ENCODE data around the gene SCLY. TPM values are rescaled to one million over a fixed set of nuclear protein-coding genes. Genes with fewer than 3 reads are reported as not detected.
"Not testable (repeated sequence)": the region's sequence is repeated elsewhere in the genome, so short reads cannot be mapped to it uniquely, and the experiment has no call there.

The SCLY gene
- total and polyA plus RNA-seq, 8 donors, result 5.4 to 12.8 (median 11.4) TPM

GRCh38 chr2:238064376-238064775, 3.6 kb downstream of the SCLY start:
- DNase-seq, result no peak
- WGBS, 5 donors, result 79 to 89% (median 83%) methylated on average over 7 of the region's 7 CpGs
- Histone ChIP-seq H3K4me1 (peaks cover 8 to 21% (median 16%) of the 10 kb centered on the region in 4 donors), H3K4me3 (no peak overlapping the region), H3K27me3 (no peaks in the 10 kb centered on the region), H3K36me3 (peaks cover 6 to 51% (median 45%) of the 10 kb centered on the region in 4 donors), H3K27ac (no peak overlapping the region), H3K9me3 (no peaks in the 10 kb centered on the region)
- no peak for TF ChIP-seq POLR2A (IDR thresholded peaks at IDR 0.05)
- intact Hi-C loops (cut with DNase I; ENCODE audit: low total_unique reads), result no loop called here

GRCh38 chr2:238065071-238065846, 4.5 kb downstream of the SCLY start:
- H3K27me3 ChIP-seq, result no peaks in the 10 kb centered on the region
- no peak overlapping the region for H3K27ac ChIP-seq
- WGBS, 5 donors, result 84 to 91% (median 86%) methylated on average over 18 of the region's 18 CpGs
- H3K4me3 ChIP-seq, result no peak overlapping the region
- H3K36me3 ChIP-seq, result peaks cover 11 to 60% (median 53%) of the 10 kb centered on the region in 4 donors
- H3K9me3 ChIP-seq, result no peaks in the 10 kb centered on the region
- intact Hi-C loops (cut with DNase I; ENCODE audit: low total_unique reads), result no loop called here
- no peak for DNase-seq
- peaks cover 0 to 13% (median 9%) of the 10 kb centered on the region in 4 donors for H3K4me1 ChIP-seq
- TF ChIP-seq POLR2AphosphoS5 (IDR thresholded peaks at IDR 0.05), result no peak
- no peak for TF ChIP-seq POLR2A (IDR thresholded peaks at IDR 0.05)
- TF ChIP-seq EP300 (IDR thresholded peaks at IDR 0.05), result no peak
- TF ChIP-seq CTCF (IDR thresholded peaks at IDR 0.05), result no peak

GRCh38 chr2:238066218-238066617, 5.4 kb downstream of the SCLY start:
- no peak overlapping the region for H3K27ac ChIP-seq
- peaks cover 0 to 13% (median 7%) of the 10 kb centered on the region in 4 donors for H3K4me1 ChIP-seq
- intact Hi-C loops (cut with DNase I; ENCODE audit: low total_unique reads), result no loop called here
- H3K36me3 ChIP-seq, result peaks cover 11 to 67% (median 62%) of the 10 kb centered on the region in 4 donors
- no peak overlapping the region for H3K4me3 ChIP-seq
- H3K27me3 ChIP-seq, result no peaks in the 10 kb centered on the region
- 85 to 93% (median 87%) methylated on average over 9 of the region's 9 CpGs for WGBS, 5 donors
- TF ChIP-seq EP300 (IDR thresholded peaks at IDR 0.05), result no peak
- no peak for TF ChIP-seq POLR2A (IDR thresholded peaks at IDR 0.05)
- no peak for TF ChIP-seq CTCF (IDR thresholded peaks at IDR 0.05)
- no peak for TF ChIP-seq POLR2AphosphoS5 (IDR thresholded peaks at IDR 0.05)
- no peaks in the 10 kb centered on the region for H3K9me3 ChIP-seq
- DNase-seq, result no peak

- peaks cover 11 to 72% (median 66%) of the 10 kb centered on the region in 4 donors for H3K36me3 ChIP-seq
- H3K9me3 ChIP-seq; H3K4me3 ChIP-seq; DNase-seq; intact Hi-C loops (cut with DNase I; ENCODE audit: low total_unique reads); H3K27me3 ChIP-seq; H3K4me1 ChIP-seq; H3K27ac ChIP-seq: not testable (repeated sequence)
- WGBS, 5 donors, result 91 to 98% (median 94%) methylated on average over 7 of the region's 7 CpGs
Measured at GRCh38 chr2:238066718-238067117, 5.9 kb downstream of the SCLY start.

GRCh38 chr2:238067939-238068338, 7.1 kb downstream of the SCLY start:
- intact Hi-C loops (cut with DNase I; ENCODE audit: low total_unique reads), result no loop called here
- Histone ChIP-seq H3K36me3 (peaks cover 11 to 84% (median 78%) of the 10 kb centered on the region in 4 donors), H3K4me1 (no peaks in the 10 kb centered on the region), H3K4me3 (no peak overlapping the region), H3K27me3 (no peaks in the 10 kb centered on the region), H3K9me3 (no peaks in the 10 kb centered on the region), H3K27ac (no peak overlapping the region)
- DNase-seq, result no peak
- 88 to 91% (median 91%) methylated on average over 7 of the region's 7 CpGs for WGBS, 5 donors
- TF ChIP-seq EP300 (IDR thresholded peaks at IDR 0.05) (no peak), CTCF (IDR thresholded peaks at IDR 0.05) (no peak), POLR2AphosphoS5 (IDR thresholded peaks at IDR 0.05) (no peak)
